NCI-H2081 (cell line): ENCODE measurements around the gene RBKS.
"Not testable (repeated sequence)": the region's sequence is repeated elsewhere in the genome, so short reads cannot be mapped to it uniquely, and the experiment has no call there.

Experiments used
- DNase-seq, 2 experiments: peaks; one replicate each; lab custom pipeline; 2025; lab: John Stamatoyannopoulos, UW

The RBKS gene

DNA sequence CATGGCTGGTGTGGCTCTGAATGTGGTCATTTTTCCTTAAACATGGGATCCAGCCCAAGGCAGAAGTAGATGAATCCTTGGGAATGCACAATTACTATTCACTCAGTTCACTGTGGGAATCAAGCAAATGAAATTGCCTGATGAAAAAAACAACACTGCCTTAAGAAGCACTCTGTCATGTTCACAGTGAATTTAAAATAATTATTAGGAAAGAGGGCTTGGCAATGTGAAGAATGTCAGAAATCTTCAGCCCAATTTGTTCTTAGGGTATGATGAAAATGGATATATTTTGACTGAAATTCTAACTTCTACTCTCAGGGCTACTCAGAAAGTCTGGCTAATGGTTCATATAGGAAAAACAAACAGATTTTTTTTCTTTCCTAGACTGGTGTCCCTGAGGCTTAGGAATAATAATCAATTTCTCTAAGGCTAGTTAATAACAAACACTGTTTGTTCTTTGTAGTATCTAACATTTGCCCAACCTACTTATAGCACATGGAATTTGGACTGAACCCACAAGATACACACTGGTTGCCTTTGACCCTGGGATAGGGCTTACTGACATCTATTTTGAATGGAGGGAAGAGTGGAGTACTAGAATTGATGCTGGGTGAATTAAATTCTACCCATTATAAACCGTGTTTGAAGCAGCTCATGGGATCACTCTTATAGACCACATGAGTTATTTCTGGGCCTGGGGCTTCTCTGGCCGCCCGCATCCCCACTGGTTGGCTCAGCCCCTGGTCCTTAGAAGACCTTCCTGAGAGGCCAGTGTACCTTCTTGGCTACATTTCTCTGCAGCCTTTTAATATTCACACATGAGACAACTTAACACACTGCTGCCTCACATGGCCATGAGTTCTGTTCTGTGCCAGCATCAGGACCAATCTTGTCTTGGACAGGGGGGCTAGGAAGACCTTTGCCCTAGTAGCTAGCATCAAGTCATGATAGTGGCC is 127.0 kb downstream of the RBKS start:
- no peak for DNase-seq

DNA sequence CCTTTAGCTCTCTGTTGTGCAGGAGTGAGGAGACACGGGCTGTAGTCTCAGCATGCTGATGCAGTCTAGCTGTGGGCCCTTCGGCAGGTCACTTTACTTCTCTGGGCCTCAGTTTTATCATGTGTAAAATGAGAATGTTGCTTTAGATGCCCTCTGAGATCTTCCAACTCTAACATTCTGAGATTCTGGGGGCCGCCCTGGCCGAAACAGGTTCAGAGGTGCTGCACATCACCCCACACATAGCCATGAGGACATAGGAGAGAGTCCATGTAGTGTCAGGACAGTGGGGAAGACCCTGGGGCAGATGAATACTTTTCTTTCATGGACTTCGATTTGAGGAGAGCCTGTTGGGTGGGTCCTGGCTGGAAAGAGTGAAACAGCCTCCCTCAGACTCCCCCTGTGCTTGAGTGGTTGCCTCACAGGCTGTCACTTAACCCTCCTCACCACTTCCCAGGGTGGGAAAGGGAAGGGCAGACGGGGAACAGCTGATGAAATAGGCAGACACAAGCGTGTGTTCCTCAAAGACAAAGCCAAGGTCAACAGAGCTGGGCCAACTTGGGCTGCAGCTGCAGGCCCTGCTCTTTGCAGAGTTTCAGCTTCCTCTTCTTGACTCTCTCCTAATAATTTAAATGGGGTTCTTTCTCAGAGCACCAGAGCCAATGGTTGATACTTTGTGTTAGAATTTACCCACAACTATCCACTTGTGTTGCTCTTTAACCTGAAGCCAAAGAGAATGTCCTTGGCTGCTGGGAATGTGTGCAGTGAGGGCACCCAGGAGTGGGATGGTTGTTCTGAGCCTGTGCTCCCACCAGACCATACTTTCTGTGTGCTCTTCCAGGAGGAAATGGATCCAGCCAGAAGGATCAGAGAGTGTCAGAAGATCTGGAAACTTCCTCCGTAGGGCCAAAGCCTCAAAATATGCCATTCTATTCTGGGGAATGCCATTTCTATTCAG is 133.4 kb downstream of the RBKS start:
- no peak for DNase-seq

DNA sequence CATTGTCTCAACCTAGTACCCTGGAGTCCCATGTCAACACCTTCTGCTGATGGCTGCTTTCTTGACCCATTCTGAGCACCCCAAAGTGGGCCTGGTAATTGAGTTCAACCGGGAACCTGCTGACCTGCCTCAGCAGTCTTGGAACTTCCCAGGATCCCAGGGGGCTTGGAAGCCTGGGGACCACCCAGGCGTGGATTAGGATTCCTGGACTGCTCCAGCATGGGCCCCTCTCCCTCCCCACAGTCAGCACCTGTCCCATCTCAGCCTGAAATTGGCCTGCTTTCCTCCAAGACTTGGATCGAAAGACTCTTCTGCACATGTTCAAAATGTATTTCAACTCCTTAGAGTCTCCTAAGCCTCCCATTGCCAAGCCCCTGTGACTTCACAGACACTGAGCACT is 134.1 kb downstream of the RBKS start:
- DNase-seq = no peak

DNA sequence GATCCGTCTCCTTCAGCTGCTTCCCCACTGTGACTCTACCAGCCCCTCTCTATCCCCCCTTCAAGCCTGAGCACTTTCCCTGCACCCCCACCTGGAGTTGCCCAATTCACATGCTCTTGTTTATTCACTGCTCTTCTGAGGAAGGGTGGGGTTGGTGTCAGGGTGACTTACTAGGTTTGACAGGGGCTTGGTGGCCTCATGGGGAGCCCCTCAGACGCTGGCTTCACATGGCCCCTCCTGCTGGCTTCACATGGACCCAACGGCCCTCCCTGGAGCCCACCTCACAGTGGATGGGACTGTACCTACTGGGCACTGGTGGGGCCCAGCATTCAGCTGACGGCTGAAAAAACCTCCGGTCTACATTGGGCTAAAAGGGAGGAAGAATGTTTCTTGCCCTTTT is 135.4 kb downstream of the RBKS start:
- DNase-seq = no peak

DNA sequence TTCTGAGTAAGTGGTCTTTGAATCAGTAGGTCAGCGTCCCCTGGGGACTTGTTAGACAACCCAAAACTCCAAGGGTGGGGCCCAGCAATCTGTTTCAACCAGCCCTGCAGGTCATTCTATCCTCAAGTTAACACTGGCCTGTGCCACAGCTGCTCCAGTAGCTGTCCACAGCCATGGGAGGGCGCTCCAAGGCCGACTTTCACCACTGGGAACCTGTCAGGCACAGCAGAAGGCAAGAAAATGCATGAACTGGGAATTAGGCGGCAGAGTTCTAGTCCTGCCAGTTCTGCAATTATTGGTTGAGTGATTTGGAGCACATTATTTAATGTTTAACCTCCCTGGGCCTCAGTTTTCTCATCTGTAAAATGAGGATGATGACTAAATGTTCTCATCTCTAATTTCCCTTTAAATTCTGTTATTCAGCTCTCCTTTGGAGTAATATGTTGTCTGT is 136.0 kb downstream of the RBKS start:
- peak; percentile 66 to 68 for DNase-seq

DNA sequence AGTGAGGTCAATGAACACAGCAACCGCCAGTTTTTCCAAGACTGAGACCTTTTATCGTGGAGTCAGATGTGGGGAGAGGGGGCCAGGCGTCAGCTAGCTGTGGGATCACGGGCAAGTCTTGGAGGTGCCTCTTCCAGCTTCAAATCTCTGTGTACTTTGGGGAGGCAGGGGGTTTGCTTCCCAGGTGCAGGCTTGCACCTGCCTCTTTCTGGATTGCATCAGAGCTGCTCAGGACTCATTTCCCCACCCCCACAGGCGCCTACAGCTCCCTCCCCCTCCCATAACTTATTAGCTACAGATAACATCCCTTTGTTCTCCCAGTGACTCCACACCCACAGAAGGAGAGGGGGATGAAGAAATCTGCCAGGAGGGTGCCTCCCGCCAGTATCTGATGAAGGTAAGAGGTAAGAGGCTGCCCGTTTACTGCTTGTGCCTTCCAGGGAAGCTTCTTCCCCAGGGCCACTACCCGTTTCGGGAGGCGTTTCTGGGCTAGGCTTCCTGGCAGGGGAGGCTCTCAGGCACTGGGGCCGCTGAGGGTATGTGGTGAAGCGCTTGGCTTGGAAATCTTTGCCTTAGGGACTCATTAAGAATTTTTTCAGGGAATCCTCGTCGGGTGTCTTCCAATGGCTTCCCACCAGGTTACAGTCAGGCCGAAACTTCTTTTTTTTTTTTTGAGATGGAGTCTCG is 137.5 kb downstream of the RBKS start:
- no peak for DNase-seq

DNA sequence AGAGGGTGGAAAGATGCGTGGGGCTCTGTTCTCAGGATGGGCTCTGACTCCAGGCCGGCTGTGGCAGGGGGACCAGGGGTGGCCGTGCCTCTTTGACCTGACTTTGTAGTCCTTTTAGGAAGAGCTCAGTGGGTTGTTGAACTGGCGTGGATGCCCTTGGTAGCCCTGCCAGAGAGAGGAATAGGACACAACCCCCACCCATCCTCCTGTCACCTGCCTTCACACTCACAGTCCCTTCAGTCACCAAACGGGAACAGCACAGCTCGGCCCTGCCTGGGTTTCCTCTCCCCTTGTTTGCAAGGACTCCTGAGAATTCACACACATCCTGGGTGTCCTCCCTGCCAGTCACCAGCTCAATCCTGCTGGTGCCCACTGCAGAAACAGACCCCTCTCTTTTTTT is 138.8 kb downstream of the RBKS start:
- no peak for DNase-seq

DNA sequence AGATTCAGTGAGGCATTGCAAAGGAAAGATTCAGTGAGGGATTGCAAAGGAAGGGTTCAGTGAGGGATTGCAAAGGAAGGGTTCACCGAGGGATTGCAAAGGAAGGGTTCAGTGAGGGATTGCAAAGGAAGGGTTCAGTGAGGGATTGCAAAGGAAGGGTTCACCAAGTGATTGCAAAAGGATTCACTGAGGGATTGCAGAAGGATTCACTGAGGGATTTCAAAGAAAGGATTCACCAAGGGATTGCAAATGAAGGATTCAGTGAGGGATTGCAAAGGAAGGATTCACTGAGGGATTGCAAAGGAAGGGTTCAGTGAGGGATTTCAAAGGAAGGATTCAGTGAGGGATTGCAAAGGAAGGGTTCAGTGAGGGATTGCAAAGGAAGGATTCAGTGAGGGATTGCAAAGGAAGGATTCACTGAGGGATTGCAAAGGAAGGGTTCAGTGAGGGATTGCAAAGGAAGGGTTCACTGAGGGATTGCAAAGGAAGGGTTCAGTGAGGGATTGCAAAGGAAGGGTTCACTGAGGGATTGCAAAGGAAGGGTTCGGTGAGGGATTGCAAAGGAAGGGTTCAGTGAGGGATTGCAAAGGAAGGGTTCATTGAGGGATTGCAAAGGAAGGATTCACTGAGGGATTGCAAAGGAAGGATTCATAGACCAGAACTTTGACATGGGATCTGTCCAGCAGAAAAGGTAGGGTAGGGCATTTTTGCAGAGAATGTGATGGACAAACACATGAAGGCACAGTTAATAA is 141.2 kb downstream of the RBKS start:
- DNase-seq = not testable (repeated sequence)

DNA sequence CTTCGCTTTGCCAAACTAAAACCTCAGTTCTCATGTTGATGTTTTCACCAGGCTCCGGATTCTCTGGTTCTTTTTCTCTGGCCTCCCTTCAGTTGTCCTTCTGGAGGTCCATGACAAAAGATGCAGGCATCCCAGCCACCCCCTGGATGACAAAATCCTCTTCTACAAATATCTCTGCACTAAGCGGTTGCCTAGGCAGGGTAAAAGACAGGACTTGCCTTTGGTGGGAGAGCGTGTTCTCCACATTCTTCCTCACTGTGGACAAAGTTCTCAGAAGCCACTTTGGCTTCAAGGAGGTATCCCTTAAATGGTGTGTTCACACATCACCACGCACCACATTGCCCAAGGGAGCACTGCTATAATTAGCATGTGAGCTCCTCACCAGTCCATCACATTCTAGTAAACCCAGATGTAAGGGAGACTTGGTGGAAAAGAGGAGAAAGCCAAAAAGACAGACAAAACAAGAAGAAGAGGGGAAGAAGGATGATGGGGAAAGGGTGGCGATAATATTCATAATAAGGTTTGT is 142.3 kb downstream of the RBKS start:
- no peak for DNase-seq

DNA sequence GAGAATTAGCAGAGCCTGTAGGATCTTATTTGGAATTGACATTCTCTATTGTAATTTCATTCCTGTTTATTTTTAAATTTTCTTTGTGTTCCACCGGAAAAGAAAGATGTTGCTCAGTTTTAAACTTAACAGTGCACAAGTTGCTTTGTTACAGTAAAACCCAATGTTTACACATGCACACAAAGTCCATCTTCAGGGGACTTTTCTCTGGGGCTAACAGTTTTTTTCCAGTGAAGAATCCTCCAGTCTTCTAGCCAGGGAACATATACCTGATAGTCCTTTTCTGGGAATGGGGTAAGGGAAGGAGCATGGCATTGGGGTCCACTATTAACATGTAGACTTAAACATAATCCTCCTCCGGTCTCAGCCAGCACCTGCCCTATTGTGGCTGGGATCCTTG is 143.9 kb downstream of the RBKS start:
- DNase-seq = no peak

DNA sequence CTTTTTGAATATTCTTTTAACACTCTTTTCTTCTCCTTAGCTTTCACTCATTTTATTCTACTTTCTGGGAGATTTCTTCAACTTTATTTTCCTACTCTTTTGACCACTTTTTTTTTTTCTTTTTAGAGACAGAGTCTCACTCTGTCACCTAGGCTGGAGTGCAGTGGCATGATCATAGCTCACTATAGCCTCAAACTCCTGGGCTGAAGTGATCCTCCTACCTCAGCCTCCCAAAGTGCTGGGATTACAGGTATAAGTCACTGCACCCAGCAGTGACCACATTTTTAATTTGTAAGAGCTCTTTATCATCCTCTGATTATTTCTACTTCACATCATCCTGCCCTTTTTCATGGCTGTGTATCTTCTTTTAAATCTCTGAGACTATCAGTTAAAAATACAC is 144.7 kb downstream of the RBKS start:
- DNase-seq = not testable (repeated sequence)

DNA sequence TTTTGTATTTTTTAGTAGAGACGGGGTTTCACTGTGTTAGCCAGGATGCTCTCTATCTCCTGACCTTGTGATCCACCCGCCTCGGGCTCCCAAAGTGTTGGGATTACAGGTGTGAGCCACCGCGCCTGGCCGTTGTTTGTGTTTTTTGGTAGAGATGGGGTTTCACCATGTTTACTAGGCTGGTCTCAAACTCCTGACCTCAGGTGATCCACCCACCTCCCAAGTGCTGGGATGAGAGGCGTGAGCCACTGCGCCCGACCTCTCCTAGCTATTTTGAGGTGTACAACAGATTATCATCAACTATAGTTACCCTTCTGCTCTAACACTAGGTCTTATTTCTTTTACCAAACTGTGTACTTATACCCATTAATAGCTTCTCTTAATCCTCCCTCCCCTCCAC is 147.6 kb downstream of the RBKS start:
- no peak for DNase-seq

DNA sequence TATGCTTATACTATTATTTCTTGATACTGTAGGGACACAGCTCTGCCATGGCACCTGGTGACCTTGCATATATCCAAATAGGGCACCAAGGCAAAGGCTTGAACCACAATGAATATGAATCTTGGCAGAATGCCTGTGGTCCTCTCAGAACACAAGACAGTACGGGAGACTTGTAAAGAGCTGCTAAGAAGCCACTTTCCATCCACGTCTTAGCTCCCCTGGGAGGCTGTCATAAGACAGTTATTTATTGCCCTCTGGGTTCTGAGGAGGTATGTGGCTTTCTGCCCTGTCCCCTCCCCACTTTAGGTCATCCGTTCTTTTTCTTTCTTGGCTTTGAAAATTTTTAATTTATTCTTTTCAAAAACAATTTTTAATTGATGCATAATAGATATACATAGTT is 148.5 kb downstream of the RBKS start:
- DNase-seq = no peak

DNA sequence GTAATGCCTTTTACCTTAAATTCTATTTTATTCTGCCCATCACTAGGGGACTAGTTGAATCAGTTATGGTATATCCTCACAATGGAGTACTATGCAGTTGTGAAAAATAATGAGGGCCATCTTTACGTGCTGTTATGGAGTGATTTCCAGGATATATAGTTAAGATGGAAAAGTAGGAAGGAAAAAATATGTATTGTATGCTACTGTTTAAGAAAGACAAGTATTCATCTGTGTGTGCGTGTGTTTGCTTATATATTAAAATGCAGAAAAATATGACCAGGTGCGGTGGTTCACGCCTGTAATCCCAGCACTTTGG is 151.2 kb downstream of the RBKS start:
- DNase-seq = no peak

DNA sequence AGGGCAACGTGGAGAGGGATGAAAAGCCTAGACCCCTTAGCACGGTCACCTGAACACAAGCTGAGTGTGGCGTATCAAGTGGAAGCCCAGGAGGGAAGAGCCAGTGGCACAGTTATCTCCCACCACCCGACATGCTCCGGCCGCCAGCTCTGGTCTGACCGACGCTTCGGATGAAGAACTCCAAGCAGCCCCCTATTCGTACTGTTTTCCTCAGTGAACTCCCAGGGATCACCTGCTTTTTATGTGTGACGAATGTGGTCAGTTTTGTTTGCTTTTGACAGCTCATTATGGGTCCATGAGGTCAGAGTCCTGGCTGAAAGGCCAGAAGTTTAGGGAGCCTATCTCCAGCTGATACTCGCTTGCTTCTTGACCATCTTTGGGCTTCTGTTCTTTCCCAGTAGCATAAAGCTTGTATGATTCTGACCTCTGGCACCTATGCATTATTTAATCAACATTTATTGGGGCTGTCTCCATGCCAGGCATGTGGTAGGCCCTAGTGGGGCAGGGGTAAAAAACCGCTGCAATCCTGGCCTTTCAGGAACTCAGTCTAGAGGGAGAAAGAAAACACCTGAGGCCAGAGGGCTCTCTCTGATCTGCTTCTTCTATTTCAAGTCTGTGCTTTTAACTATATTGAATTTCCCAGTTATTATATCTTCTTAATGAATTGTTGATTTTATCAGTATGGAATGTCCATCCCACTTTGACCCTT is 151.7 kb downstream of the RBKS start:
- no peak for DNase-seq

DNA sequence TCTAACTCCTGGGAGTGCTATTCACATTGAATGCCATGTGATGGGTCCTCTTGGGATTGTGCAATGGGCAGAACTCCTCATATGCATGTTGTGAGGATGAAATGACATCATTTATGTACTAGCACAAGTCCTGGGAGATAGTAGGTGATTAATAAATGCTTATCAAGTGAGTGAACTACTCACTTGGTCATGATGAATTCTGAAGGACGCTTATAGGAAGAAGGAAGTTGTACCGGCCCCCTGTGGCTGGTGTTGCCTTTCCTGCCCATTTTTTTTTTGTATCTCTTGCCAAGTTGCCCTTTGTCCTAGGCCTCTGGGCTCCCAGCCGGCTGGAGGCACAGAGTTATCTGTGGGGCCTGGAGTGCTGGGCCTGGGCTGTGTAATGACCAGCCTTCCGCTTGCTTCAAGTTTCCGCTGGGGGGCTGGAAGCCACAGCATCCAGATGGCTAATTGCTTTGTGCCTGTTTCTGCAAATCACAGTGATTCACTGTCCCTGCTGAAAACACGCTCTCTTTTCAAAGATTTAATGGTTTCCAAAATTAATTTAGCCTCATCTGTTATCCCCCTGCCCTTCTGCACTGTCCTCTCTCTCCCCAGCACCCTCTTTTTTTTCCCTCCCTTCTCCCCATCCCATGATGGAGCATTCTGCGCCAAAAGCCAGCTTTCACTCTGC is 152.4 kb downstream of the RBKS start:
- no peak for DNase-seq

DNA sequence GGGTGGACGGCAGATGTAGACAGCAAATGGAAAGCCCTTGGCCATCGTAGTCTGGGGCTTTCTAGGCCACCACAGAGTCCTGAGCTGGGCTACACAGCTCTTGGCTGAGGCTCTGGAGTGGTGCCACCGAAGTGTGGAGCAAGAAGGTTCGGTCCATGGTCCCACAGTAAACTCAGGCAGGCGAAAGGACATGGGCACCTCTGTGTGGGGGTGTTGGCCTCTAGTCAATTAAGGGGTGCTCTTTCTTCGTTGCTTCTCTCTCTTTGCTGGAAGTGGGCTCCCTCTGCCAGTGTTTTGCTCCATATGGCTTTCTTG is 153.3 kb downstream of the RBKS start:
- no peak for DNase-seq

DNA sequence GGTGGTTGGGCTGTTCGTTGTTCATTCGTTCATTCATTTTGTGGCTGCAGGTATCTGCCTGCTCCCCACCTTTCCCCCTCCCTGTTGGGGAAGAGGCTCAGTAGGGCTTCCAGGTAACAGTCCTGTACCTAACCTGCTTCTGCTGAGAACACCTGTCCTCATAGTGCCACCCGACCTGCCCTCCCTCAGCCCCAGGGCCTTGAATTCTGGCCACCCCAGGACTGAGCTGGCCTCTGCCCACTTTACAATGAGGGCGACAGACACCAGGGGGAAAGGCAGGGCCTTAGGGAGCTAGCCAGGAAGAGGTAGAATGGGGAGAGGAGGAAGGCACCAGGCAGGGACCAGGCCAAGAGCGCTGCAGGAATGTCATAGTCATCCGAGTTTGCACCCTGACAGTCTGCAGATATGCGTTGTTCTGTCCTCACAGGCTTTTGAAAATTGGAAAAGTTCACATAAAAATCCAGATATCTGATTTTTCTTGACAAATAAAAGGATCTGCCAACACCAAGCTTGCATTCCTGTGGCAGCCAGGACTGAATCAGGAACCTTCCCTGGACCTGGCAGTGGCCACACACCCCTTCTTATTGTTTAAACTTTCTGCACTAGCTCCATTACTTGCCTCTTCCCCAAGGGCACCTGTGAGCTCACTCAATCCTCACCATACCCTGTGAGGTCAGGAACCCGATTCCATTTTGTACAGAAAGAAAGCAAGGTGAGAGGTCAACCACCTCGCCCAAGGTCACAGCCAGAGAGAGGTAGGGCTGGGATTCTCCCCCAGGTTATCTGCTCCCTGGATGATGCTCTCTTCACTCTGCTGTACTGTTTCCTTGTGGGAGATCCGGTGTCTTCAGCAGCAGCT is 153.9 kb downstream of the RBKS start:
- no peak for DNase-seq

DNA sequence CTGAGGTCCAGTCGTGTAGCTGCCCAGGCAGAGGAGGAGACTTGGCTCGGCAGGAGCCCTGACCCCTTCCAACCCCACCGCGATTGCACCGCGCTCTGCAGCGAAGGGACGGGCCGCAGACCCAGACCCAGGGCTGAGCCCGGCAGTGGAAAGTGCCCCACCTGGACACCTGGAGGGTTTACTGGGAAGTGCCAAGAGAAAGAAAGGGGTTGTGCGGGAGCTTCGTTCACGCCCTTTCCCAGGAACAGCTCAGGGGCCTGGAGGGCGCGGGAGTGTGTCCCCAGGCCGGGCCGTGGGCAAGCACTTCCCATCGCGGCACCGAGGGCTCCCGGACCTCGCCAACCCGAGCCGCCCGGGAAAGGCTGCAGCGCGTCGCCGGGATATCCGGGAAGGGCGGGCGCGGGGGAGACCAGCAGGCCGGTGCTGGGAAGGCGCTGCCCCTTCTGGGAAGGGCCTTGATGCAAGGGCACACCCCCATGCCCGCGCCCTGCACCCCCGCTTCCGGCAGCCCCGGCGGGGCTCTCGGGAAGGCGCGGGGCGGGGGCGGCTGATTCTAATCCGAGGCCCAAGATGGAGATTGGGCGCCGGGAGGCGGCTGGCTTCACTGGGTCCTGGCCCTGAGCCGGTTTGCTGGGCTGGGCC is 154.8 kb downstream of the RBKS start:
- no peak for DNase-seq
